HUES64 (cell line): ENCODE measurements around the gene PGD.
"Not testable (repeated sequence)": the region's sequence is repeated elsewhere in the genome, so short reads cannot be mapped to it uniquely, and the experiment has no call there.

Source experiments
- H3K27ac ChIP-seq: 2 replicates; pipeline ENCODE4 v1.7.0; 2013; ENCODE audit warnings: low read depth, low read length, inconsistent platforms
- H3K27me3 ChIP-seq: 2 replicates; pipeline ENCODE4 v1.6.1; 2013; ENCODE audit warnings: mild to moderate bottlenecking, low read length; ENCODE audit not compliant: insufficient read depth
- H3K36me3 ChIP-seq: 2 replicates; pipeline ENCODE4 v1.6.1; 2013; ENCODE audit warnings: mild to moderate bottlenecking, low read length; ENCODE audit not compliant: insufficient read depth
- H3K4me1 ChIP-seq: 2 replicates; pipeline ENCODE4 v1.6.1; 2013; ENCODE audit warnings: mild to moderate bottlenecking, low read length, moderate library complexity; ENCODE audit not compliant: insufficient read depth
- H3K4me3 ChIP-seq: 2 replicates; pipeline ENCODE4 v1.5.1; 2013; ENCODE audit warnings: mild to moderate bottlenecking, low read length, moderate library complexity
- H3K9ac ChIP-seq: 2 replicates; pipeline ENCODE4 v1.6.1; 2013; ENCODE audit warnings: mild to moderate bottlenecking, low read depth, low read length
- H3K9me3 ChIP-seq: 2 replicates; pipeline ENCODE4 v1.6.1; 2013; ENCODE audit warnings: low read depth, low read length; ENCODE audit not compliant: insufficient read depth
- WGBS: fragments of 150-250, 120-280 bp; methylation state at CpG from one replicate; pipeline ENCODE4 v1.1.7; 2013; ENCODE audit warnings: missing lambda C conversion rate; 5-methylcytosine and 5-hydroxymethylcytosine counted together

PGD gene

DNA sequence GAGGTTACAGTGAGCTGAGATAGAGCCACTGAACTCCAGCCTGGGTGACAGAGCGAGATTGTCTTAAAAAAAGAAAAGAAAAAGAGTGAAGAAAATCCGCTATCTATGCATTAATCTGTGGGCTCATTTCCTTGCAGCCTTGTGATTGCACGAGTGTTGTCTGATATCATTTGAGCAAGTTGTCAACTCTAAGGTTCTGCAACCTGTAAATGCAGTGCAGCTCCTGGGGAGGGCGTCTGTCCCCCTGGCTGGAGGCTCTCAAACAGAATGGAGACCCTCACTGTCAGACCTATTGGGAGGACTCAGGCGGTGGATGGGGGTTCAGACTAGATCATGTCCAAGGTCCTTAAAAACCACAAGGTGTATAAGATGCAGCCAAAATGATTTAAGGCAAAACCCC lies 57.2 kb downstream of the PGD start:
- Histone ChIP-seq H3K27ac (no peak overlapping the region), H3K4me3 (no peak overlapping the region), H3K36me3 (peaks cover 28% of the 10 kb centered on the region), H3K27me3 (no peaks in the 10 kb centered on the region), H3K4me1 (peaks cover 10% of the 10 kb centered on the region), H3K9ac (no peak overlapping the region), H3K9me3 (no peaks in the 10 kb centered on the region)
- 89% methylated on average over 5 of the region's 5 CpGs for WGBS

- H3K4me3 ChIP-seq: no peak overlapping the region
- H3K9me3 ChIP-seq: no peaks in the 10 kb centered on the region
- peaks cover 35% of the 10 kb centered on the region for H3K36me3 ChIP-seq
- WGBS: 90% methylated on average over 6 of the region's 7 CpGs
- H3K27ac ChIP-seq: no peak overlapping the region
- H3K9ac ChIP-seq: no peak overlapping the region
- H3K4me1 ChIP-seq: peaks cover 4% of the 10 kb centered on the region
- no peaks in the 10 kb centered on the region for H3K27me3 ChIP-seq
These were observed 57.8 kb downstream of the PGD start for GRCh38 chr1:10456661-10457060.

DNA sequence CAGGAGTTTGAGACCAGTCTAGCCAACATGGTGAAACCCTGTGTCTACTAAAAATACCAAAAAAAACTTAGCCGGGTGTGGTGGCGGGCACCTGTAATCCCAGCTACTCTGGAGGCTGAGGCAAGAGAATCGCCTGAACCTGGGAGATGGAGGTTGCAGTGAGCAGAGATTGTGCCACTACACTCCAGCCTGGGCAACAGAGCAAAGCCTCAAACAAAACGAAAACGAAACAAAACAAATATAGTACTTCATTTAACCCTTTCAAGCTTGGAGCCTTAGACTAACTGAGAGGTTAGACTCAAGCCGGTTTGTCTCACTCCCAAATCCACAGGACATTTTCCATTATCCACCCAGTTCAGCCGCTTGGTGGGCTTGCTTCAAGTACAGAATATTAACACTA lies 58.6 kb downstream of the PGD start:
- H3K4me1 ChIP-seq, H3K4me3 ChIP-seq, H3K27me3 ChIP-seq, H3K9ac ChIP-seq, H3K9me3 ChIP-seq, H3K27ac ChIP-seq: not testable (repeated sequence)
- WGBS: 94% methylated on average over 7 of the region's 7 CpGs
- peaks cover 40% of the 10 kb centered on the region for H3K36me3 ChIP-seq

GRCh38 chr1:10457875-10458274 lies 59.0 kb downstream of the PGD start:
- 94% methylated on average over 9 of the region's 9 CpGs for WGBS

DNA sequence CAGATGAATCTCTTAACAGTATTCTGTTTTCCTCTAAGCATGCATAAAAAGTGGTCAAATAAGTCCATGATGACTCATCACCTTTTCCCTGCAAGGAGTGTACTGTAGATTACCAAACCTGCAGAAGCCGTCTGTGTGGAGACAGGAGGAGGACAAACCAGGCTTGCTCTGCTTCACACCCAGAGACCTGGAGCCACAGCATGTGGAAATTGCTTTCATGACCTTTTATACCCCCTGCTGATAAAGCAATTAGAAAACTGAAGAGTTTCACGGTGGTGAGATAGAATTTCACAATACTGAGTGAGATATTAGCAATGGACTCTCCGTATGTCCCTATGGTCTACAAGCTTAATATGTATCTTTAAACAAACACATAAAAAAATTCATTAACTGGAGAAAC lies 60.3 kb downstream of the PGD start:
- no peaks in the 10 kb centered on the region; the same call in 1 of the 2 replicates for H3K4me1 ChIP-seq
- no peak overlapping the region for H3K4me3 ChIP-seq
- no peaks in the 10 kb centered on the region for H3K9me3 ChIP-seq
- H3K36me3 ChIP-seq: peaks cover 54% of the 10 kb centered on the region
- H3K27ac ChIP-seq: no peak overlapping the region
- 88% methylated on average over 3 of the region's 3 CpGs for WGBS
- H3K27me3 ChIP-seq: no peaks in the 10 kb centered on the region
- no peak overlapping the region for H3K9ac ChIP-seq

More at GRCh38 chr1:10457875-10458274, 59.0 kb downstream of the PGD start:
- no peak overlapping the region for H3K9ac ChIP-seq
- H3K4me1 ChIP-seq: no peaks in the 10 kb centered on the region; the same call in 1 of the 2 replicates
- peaks cover 44% of the 10 kb centered on the region for H3K36me3 ChIP-seq
- H3K9me3 ChIP-seq: no peaks in the 10 kb centered on the region
- no peaks in the 10 kb centered on the region for H3K27me3 ChIP-seq
- no peak overlapping the region for H3K27ac ChIP-seq
- no peak overlapping the region for H3K4me3 ChIP-seq

DNA sequence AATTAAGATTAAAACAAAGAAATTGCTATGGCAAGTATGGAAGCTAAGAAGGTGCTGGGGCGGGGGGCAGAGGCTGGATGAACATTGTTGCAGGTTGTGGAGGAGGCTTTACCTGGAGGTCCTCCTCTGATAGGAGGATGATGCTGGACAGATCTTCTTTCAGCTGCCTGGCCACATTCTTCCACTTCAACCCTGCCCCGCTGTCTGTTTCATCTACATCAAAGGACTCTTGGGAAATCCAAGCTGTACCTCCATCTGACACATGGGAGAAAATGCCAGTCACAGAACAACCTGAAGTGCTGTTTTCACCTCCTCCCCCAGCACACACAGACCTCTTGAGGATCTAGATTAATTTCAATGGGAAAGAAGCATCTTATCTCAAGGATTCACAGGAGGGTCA lies 68.2 kb downstream of the PGD start:
- H3K27me3 ChIP-seq: no peaks in the 10 kb centered on the region
- WGBS: 96% methylated on average over 2 of the region's 2 CpGs
- H3K27ac ChIP-seq: no peak overlapping the region
- H3K4me1 ChIP-seq: no peaks in the 10 kb centered on the region; the same call in 1 of the 2 replicates
- H3K9ac ChIP-seq: no peak overlapping the region
- H3K36me3 ChIP-seq: peaks cover 76% of the 10 kb centered on the region
- H3K4me3 ChIP-seq: no peak overlapping the region
- no peaks in the 10 kb centered on the region for H3K9me3 ChIP-seq

DNA sequence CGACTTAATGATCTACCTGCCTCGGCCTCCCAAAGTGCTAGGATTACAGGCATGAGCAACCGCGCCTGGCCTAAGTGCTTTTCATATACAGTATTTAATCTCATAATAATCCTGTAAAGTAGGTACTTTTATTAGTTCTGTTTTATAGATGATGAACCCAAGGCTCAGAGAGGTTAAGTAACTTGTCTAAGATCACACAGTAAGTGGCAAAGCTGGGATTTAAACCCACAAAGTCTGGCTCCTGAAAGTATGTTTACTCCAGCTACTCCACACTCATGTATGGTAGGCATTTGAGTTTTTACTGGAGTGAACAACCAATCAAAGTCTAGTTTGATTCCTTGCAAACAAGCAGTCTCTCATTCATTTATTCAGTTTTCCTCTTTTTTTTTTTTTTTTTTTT lies 71.2 kb downstream of the PGD start:
- H3K9me3 ChIP-seq: no peaks in the 10 kb centered on the region
- WGBS: 100% methylated on average over 3 of the region's 4 CpGs
- H3K27ac ChIP-seq: no peak overlapping the region

More for the DNA sequence above, 71.2 kb downstream of the PGD start:
- H3K27me3 ChIP-seq: no peaks in the 10 kb centered on the region
- H3K36me3 ChIP-seq: peaks cover 49% of the 10 kb centered on the region
- peaks cover 5% of the 10 kb centered on the region for H3K4me1 ChIP-seq
- H3K4me3 ChIP-seq: no peak overlapping the region
- H3K9ac ChIP-seq: no peak overlapping the region
